GM18519 (cell line): ENCODE measurements around the gene MLLT1.

ENCODE experiments used
- ATAC-seq: cut with Tn5 transposase; IDR thresholded peaks from one replicate; pipeline ENCODE4 v1.9.1; 2021; ENCODE audit warnings: mild to moderate bottlenecking, moderate library complexity; ENCODE audit not compliant: unreplicated experiment, low FRiP score

MLLT1 gene

GRCh38 chr19:6260912-6261650 is 18.7 kb downstream of the MLLT1 start:
- no peak for ATAC-seq

- ATAC-seq = no peak
Measured at GRCh38 chr19:6260376-6260775, 19.4 kb downstream of the MLLT1 start.

GRCh38 chr19:6259312-6259861 is 20.4 kb downstream of the MLLT1 start:
- ATAC-seq = no peak

DNA sequence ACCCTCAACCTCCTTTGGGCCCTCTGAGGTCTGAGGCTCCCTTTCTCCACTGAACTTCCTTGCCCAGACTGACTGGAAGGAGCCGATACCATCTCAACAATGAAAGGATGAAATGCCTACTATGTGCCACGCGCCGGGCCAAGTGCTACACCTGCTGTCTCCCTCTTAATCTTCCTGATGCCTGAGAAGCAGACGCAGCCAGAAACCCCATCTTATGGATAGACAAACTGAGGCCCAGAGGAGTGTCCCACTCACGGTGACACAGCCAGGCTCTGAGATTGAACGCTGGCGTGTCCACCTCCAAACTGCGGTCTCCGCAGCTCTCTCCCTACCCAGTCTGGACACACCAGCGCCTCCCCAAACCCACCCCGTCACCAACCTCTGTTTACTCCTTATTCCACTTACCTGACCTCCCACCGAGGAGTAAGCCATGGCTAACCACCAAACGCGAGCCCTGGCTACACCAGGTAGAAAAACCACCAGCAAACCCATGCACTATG is 20.9 kb downstream of the MLLT1 start:
- no peak for ATAC-seq

DNA sequence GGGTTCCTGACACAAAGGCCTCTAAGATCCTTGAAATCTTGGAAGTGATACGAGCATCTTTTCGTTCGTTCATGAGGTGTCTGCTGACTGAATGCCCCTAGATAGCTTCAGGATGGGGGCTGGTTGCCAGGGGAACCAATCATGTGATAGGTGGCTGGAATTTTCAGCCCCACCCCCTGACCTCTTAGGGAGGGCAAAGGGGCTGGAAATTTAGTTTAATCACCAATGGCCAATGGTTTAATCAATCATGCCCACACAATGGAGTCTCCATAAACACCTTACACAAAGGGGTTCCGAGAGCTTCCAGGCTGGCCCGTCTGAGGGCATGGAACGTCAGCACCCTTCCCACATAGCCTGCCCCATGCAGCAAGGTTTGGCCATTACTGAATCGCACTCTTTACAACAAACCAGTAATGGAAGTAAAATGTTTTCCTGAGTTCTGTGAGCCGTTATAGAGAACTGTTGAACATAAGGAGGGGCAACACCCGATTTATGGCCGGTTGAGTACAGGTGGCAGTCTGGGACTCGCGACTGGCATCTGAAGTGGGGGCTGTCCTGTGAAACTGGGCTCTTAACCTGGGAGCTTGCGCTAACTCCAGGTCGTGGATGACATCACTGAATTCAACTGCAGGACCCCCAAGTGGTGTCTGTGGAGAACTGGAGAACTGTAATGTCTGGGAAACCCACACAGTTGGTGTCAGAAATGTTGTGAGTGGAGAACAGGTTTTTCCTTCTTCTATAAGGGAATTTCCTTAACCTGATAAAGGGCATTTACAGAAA is 25.6 kb downstream of the MLLT1 start:
- no peak for ATAC-seq

- ATAC-seq = no peak
Measured at GRCh38 chr19:6252066-6252465, 27.7 kb downstream of the MLLT1 start.

DNA sequence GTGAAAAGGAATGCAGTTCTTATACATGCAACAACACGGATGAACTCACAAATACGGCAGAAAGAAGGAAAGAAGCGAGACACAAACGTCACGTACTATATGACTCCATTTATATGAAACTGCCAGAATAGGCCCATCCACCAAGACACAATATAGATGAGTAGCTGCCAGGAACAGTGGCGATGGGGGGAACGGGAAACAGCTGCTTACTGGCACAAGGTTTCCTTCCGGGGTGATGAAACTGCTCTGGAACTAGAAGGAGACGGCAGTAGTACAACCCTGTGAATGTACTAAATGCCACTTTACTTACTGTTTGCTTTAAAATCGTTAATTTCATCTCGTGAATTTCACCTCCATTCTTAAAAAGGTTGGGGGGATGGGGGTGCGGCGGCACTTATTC is 28.9 kb downstream of the MLLT1 start:
- ATAC-seq = no peak

- no peak for ATAC-seq
Measured at GRCh38 chr19:6250024-6250615, 29.7 kb downstream of the MLLT1 start.

GRCh38 chr19:6249296-6249695 is 30.5 kb downstream of the MLLT1 start:
- no peak for ATAC-seq

DNA sequence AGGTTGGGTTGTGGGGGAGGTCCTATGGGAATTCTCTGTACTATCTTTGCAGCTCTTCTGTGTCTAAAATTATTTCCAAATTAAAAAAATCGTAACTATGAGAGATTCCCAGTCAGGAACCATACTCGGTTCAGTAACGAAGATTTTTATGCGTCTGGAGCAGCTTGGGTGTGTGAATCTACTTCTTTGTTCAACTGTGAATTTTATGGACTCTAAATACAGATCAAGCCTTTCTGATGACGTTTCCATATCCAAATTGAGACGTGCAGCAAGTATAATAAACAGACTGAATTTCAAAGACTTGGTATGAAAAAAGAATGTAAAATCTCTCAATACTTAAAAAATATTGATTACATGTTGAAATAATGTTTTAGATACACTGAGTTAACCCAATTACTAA is 30.9 kb downstream of the MLLT1 start:
- ATAC-seq = no peak

DNA sequence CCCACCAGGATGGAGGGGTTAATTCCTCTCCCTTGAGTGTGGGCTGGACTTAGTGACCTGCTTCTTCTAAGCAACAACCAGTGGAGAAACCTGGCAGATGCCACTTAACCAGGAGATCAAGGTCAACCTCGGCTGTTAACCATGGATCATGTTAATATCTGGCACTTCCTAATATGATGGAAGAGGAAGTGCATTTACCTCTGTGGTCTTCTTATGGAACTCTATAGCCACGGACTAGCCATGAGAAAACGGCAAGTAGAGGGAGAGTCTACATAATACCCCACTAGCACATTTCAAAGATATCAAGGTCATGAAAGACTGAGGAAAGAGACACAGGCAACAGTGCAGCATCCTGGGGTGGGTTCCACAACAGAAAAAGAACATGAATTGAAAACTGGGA is 31.4 kb downstream of the MLLT1 start:
- no peak for ATAC-seq

- ATAC-seq = no peak
Measured at GRCh38 chr19:6247007-6247288, 32.8 kb downstream of the MLLT1 start.

DNA sequence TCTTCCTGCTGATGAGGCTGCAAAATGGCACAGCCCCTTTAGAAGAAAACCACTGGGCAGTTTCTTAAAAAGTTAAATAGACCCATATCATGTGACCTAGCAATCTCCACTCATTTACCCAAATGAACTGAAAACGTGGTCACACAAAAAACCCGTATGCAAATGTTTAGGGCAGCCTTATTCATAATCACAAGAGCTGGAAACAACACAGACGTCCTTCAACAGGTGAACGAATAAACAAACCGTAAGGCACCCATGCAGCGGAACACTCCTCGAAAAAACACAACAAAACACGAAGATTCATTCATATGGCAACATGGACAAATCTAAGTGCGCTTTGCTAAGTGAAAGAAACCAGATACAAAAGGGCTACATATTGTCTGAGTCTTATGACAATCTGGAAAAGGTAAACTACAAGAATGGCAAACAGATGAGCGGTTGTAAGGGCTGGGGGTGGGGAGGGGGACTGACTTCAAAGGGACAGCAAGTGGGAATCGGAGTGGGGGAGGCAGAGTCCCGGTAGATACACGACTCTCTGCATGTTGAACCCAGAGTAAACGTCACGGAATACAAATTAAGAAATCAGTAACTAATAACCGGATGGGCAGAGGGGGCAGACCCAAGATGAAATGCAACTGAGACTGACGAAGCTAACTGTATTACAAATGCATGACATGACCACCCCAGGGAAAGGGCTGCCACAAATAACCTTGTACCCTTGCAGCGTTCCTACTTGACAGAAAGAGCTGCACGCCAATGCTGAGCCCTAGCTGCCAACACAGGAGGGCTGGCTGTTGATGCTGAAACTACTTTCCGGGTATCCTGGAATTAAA is 33.4 kb downstream of the MLLT1 start:
- no peak for ATAC-seq

GRCh38 chr19:6242677-6243076 is 37.1 kb downstream of the MLLT1 start:
- no peak for ATAC-seq

DNA sequence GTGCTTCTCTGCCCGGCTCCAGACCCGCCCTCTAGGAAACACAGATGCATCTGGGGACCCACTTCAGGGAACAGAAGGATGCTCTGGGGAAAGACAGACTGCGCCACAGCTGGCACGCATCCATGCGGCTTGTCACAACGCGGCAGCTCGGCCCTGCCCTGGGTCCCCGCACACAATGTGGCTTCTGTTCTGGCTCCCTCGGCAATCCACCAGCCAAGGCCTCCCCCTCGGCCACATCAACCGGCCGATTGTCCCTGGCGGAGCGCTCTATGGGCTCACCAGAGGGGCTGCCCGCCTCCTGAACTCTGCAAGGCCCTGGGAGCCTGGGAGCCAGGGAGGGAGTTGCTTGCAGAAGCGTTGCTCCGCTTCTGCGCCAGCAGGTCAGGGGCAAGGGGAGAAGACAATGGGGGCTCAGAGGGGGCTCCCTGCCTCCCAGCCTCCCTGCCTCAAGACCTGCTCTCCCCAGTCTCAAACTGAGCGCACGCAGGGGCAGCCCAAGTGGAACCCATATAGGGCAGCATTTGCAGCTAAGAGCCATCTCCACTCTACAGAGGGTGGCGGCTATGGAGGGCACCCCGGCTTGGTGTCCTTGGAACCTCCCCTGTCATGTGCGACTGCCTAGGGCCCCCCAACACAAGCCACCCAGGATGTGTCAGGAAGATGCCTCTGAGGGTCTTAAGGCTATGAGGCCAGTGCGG is 37.9 kb downstream of the MLLT1 start:
- ATAC-seq = no peak

DNA sequence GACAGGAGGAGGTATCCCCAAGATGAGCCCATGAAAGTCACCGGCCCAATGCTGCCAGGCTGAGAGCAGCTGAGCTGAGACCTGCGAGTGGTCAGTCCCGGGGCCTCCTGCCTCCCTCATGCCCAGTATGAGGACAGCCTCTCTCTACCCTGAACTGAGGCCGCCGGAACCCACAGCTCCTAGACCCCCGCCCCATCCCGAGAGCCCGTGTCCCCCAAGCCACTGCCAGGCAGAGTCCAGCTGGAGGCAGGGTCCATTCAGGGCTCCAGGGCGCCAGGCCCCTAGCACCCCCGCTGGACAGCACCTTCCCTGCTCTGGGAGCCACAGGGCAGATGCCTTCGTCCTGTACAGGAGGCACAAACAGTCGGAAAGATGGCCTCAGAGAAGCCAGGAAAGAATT is 38.7 kb downstream of the MLLT1 start:
- no peak for ATAC-seq

DNA sequence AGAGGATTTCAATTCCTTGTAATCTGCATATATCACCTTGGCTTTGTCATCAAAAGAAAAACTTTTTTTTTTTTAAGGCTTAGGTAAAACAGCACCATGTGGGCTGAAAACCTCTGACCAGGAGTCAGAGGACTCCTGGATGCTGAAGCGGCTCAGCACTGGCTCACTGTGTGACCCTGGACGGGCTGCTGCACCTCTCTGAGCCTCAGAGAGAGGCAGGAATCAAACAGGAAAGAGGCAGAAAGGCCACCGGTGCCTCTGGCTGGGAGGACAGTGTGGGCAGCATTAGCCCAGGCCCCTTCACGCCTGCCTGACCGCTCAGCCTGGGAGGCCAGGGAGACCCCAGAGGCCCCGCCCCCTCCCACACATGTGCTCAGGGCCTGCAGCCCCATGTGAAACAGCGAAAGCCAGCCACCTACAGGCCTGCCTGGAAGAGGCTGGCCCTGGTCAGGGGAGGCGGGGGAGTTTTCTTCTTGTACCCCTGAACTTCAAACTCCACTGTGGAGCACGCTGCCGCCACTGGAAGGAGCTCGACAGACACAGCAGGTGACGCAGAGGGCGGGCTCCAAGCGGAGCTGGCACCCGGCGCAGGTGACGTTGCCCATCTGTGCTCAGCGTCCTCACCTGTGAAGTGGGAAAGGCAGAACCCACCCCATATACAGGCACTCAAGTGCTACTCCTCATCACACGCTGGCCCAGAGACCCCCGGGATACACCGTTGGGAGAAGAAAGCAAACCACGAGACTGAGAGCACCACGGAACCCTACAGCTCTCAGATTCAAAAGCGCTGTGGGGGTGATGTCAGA is 39.7 kb downstream of the MLLT1 start:
- no peak for ATAC-seq

DNA sequence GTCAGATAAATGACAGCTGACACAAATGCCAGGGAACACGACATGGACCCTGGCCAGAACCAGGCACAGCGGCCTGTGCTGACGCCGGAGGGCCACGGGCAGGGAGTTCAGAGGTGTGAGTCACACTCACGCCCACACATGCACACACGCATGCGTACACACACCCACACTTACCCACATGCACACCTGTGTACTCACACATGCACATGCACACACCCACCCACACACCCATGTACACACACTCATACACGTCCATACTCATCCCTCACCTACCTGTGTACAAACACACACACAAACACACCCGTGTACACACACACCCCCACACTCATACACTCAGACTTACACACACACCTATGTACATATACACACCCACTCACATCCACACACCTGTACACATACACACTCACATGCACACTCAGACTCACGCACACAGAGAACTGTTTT is 40.4 kb downstream of the MLLT1 start:
- no peak for ATAC-seq

GRCh38 chr19:6238643-6239281 is 41.0 kb downstream of the MLLT1 start:
- no peak for ATAC-seq
